Esophagus muscularis mucosa (tissue), 4 donors: ENCODE results near the gene DLK1. TPM values are rescaled to one million over a fixed set of nuclear protein-coding genes. Genes with fewer than 3 reads are reported as not detected.
A peak's percentile ranks its signal among the peaks of the same experiment; 100 is the strongest.

Experiments used
- DNase-seq: peaks from one replicate; pipeline ENCODE4 v3.0.0-alpha.2; 2017; ENCODE audit errors: extremely low spot score
- H3K27ac ChIP-seq, 4 donors: fragments of 200-600 bp; sonication (generic); replicated peaks in 1 of 4; 1 replicate in 3 of 4; 2 replicates in 1 of 4; pipeline ENCODE4 v1.5.1; 2016 to 2019; ENCODE audit warnings: mild to moderate bottlenecking in 1 of 4
- H3K27me3 ChIP-seq, 4 donors: fragments of 200-600 bp; sonication (generic); one replicate each; pipeline versions ENCODE4 v1.5.1 to v1.6.0; 2016 to 2019
- H3K36me3 ChIP-seq, 4 donors: fragments of 200-600 bp; sonication (generic); one replicate each; pipeline ENCODE4 v1.5.1; 2016 to 2019
- H3K4me1 ChIP-seq, 4 donors: fragments of 200-600 bp; sonication (generic); one replicate each; pipeline ENCODE4 v1.5.1; 2016 to 2019
- H3K4me3 ChIP-seq, 4 donors: fragments of 200-600 bp; sonication (generic); 1 replicate in 2 of 4; 2 replicates in 2 of 4; pipeline ENCODE4 v1.5.1; 2016 to 2019; ENCODE audit warnings: mild to moderate bottlenecking in 4 of 4, moderate library complexity in 1 of 4
- H3K9me3 ChIP-seq, 4 donors: fragments of 200-600 bp; sonication (generic); 1 replicate in 3 of 4; 2 replicates in 1 of 4; pipeline ENCODE4 v1.5.1; 2016 to 2019
- EP300 ChIP-seq: sonication (generic); formaldehyde crosslinking; IDR thresholded peaks from one replicate; pipeline ENCODE4 v1.6.1; 2017; ENCODE audit warnings: antibody characterized with exemption
- POLR2A ChIP-seq: fragments of 450-650 bp; IDR thresholded peaks from one replicate; pipeline ENCODE4 v1.6.1; 2017; ENCODE audit warnings: antibody characterized with exemption, moderate library complexity, mild to moderate bottlenecking, low read depth
- POLR2AphosphoS5 ChIP-seq, 2 donors: sonication (generic); formaldehyde crosslinking; IDR thresholded peaks; one replicate each; pipeline ENCODE4 v1.6.1; 2017; ENCODE audit warnings: antibody characterized with exemption in 2 of 2
- WGBS: methylation state at CpG from one replicate; pipeline ENCODE4 v1.1.5; 2018; 5-methylcytosine and 5-hydroxymethylcytosine counted together
- intact Hi-C: fragments of 100-400 bp; cut with DNase I; formaldehyde crosslinking; loops from one replicate; pipeline ENCODE4 v1.15.1; 2023
- total RNA-seq, 4 donors: library from RNA; depleted of rRNA; stranded (reverse); fragments of >200 nt; gene quantifications; one replicate each; pipeline versions ENCODE4 v1.1.0 to v1.2.1, GENCODE V29; 2016
- TF ChIP-seq, protein P1 (sequence below), 3 experiments: fragments of 200-600 bp in 2 of 3; fragments of 450-650 bp in 1 of 3; sonication (generic) in 2 of 3; IDR thresholded peaks; one replicate each; pipeline ENCODE4 v1.5.1; 2017 to 2019; ENCODE audit warnings: antibody characterized with exemption in 3 of 3, mild to moderate bottlenecking in 2 of 3, moderate library complexity in 1 of 3

Gene DLK1
- total RNA-seq, 4 donors from 2014 or later: 0.33 TPM; not detected in 3

- intact Hi-C loops: no loop called here
These were observed 47.5 kb upstream of the DLK1 start for GRCh38 chr14:100679153-100679552.

DNA sequence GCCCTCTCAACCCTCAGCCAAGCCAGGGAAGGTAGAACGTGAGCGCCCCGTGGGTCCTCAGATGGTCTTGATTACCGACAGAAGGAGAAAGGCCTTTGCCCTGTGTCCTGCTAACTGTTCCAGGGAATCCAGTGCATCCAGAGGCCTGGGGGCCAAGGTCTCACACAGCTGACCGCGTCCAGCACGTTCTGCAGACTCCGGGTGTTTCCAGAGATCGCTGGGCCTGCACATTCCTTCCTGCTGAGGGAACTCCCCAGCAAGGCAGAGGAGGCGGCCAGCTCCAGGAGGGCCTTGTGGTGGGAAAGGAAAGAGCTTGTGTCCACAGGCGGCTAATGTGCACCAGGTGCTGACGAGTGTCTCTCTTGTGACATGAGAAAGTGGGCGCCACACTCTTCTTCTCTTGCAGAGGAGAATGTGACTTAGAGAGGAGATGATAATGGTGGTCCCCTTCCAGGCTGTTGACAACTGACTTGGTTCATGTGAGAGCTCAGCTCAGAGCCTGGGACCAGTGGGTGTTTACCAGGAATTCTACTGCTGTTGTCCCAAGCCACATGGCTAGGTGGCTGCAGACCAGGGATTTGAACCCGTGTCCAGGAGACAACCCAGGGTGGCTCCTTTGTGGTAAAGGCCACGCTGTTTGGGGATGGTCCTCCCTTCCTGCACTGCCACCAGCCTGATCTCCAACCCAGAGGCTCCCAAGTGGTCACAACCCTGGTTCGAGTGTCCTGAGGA, 46.8 kb upstream of the DLK1 start:
- Histone ChIP-seq H3K27ac (peak overlapping the region in 1 of 4 donors; percentile 22), H3K36me3 (no peaks in the 10 kb centered on the region), H3K4me3 (no peak overlapping the region), H3K27me3 (peaks cover 0 to 4% (median 0%) of the 10 kb centered on the region in 4 donors), H3K9me3 (no peaks in the 10 kb centered on the region), H3K4me1 (peaks cover 25 to 49% (median 48%) of the 10 kb centered on the region in 4 donors)
- intact Hi-C loops: no loop called here
- DNase-seq: no peak
- 70% methylated on average over 16 of the region's 16 CpGs for WGBS
- TF ChIP-seq, protein P1, sequence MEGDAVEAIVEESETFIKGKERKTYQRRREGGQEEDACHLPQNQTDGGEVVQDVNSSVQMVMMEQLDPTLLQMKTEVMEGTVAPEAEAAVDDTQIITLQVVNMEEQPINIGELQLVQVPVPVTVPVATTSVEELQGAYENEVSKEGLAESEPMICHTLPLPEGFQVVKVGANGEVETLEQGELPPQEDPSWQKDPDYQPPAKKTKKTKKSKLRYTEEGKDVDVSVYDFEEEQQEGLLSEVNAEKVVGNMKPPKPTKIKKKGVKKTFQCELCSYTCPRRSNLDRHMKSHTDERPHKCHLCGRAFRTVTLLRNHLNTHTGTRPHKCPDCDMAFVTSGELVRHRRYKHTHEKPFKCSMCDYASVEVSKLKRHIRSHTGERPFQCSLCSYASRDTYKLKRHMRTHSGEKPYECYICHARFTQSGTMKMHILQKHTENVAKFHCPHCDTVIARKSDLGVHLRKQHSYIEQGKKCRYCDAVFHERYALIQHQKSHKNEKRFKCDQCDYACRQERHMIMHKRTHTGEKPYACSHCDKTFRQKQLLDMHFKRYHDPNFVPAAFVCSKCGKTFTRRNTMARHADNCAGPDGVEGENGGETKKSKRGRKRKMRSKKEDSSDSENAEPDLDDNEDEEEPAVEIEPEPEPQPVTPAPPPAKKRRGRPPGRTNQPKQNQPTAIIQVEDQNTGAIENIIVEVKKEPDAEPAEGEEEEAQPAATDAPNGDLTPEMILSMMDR (IDR thresholded peaks at IDR 0.05): no peak
- no peak for TF ChIP-seq EP300
- TF ChIP-seq POLR2AphosphoS5 (IDR thresholded peaks at IDR 0.05): peak in 1 of 2 donors; percentile 22
- TF ChIP-seq POLR2A: no peak

More at GRCh38 chr14:100679153-100679552, 47.5 kb upstream of the DLK1 start:
- no peaks in the 10 kb centered on the region for H3K36me3 ChIP-seq
- H3K27ac ChIP-seq: peak overlapping the region in 1 of 4 donors; percentile 58
- WGBS: 99% methylated on average over 6 of the region's 6 CpGs
- peaks cover 25 to 49% (median 48%) of the 10 kb centered on the region in 4 donors for H3K4me1 ChIP-seq
- H3K9me3 ChIP-seq: no peaks in the 10 kb centered on the region
- no peak for DNase-seq
- no peak overlapping the region for H3K4me3 ChIP-seq
- H3K27me3 ChIP-seq: peaks cover 0 to 4% (median 0%) of the 10 kb centered on the region in 4 donors
- TF ChIP-seq POLR2AphosphoS5 (IDR thresholded peaks at IDR 0.05) (no peak), POLR2A (no peak), EP300 (no peak)
- TF ChIP-seq, protein P1 (IDR thresholded peaks at IDR 0.05): no peak

- WGBS: 75% methylated on average over 14 of the region's 23 CpGs
- intact Hi-C loops: no loop called here
- no peak for TF ChIP-seq POLR2A
- no peak for TF ChIP-seq EP300
- TF ChIP-seq POLR2AphosphoS5 (IDR thresholded peaks at IDR 0.05): no peak
- TF ChIP-seq, protein P1 (IDR thresholded peaks at IDR 0.05): no peak
These were observed 46.1 kb upstream of the DLK1 start for GRCh38 chr14:100680439-100681051.

DNA sequence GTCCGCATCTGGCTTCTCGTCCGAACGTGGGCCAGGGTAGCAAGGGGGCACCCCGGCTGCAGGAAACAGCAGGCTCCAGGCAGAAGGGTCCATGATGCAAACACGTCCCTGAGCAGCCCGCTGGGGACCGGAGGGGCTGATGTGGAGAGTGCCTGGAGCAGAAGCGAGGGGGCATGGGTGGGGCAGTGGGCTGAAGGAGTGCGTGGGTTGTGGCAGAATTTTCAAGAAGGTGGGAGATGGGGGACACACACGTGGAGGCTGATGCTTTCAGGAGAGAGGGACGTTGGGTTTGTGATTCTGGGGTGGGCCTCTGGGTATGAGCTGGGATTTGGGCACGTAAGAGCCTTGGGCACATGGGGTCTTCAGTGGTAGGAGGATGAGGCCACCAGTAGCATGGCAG, 45.6 kb upstream of the DLK1 start:
- intact Hi-C loops: no loop called here
- H3K4me1 ChIP-seq: peaks cover 25 to 47% (median 46%) of the 10 kb centered on the region in 4 donors
- H3K27me3 ChIP-seq: peaks cover 0 to 4% (median 0%) of the 10 kb centered on the region in 4 donors

More at GRCh38 chr14:100680439-100681051, 46.1 kb upstream of the DLK1 start:
- Histone ChIP-seq H3K4me3 (no peak overlapping the region), H3K9me3 (no peaks in the 10 kb centered on the region), H3K27me3 (peaks cover 0 to 4% (median 0%) of the 10 kb centered on the region in 4 donors), H3K27ac (no peak overlapping the region), H3K36me3 (no peaks in the 10 kb centered on the region), H3K4me1 (peaks cover 25 to 49% (median 48%) of the 10 kb centered on the region in 4 donors)
- no peak for DNase-seq

More for the DNA sequence above, 45.6 kb upstream of the DLK1 start:
- Histone ChIP-seq H3K9me3 (no peaks in the 10 kb centered on the region), H3K4me3 (no peak overlapping the region), H3K36me3 (no peaks in the 10 kb centered on the region), H3K27ac (no peak overlapping the region)
- 91% methylated on average over 13 of the region's 13 CpGs for WGBS
- DNase-seq: no peak
- TF ChIP-seq, protein P1 (IDR thresholded peaks at IDR 0.05): no peak
- TF ChIP-seq EP300: no peak
- no peak for TF ChIP-seq POLR2A
- no peak for TF ChIP-seq POLR2AphosphoS5 (IDR thresholded peaks at IDR 0.05)
